ENCODE measurements around the gene EIF2B2.

Gene EIF2B2

DNA sequence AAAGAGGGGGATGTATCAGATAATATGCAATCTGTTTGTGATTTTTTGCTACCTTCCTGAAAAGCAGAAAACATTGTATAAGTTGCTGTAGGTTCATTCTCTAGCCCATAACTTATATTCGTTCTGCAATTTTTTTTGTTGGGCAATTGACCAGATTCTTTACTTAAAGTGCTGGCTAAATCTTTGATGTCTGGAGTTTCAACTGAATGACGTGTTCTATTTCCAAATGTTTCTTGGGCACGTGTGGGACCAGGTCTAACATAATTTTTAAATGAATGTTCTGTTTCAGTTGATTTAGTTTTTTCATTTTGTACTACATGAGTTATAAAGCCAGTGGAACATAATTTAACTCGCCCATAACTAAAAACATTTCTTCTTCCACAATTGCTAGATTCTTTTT lies 44.8 kb downstream of the EIF2B2 start:
- TF ChIP-seq LEF1 (IDR thresholded peaks at IDR 0.05; ENCODE audit: borderline replicate concordance), result no peak
- TF ChIP-seq, protein P1, sequence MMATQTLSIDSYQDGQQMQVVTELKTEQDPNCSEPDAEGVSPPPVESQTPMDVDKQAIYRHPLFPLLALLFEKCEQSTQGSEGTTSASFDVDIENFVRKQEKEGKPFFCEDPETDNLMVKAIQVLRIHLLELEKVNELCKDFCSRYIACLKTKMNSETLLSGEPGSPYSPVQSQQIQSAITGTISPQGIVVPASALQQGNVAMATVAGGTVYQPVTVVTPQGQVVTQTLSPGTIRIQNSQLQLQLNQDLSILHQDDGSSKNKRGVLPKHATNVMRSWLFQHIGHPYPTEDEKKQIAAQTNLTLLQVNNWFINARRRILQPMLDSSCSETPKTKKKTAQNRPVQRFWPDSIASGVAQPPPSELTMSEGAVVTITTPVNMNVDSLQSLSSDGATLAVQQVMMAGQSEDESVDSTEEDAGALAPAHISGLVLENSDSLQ (IDR thresholded peaks at IDR 0.05), result no peak
- no peak for TF ChIP-seq NFRKB (IDR thresholded peaks at IDR 0.05)
- no peak for TF ChIP-seq FOXM1 (IDR thresholded peaks at IDR 0.05; ENCODE audit: borderline replicate concordance)
- no peak for TF ChIP-seq CTBP1 (IDR thresholded peaks at IDR 0.05; ENCODE audit: borderline replicate concordance)
- no peak for TF ChIP-seq L3MBTL2 (conservative IDR thresholded peaks at IDR 0.05)
- TF ChIP-seq SP1 (IDR thresholded peaks at IDR 0.05), result no peak
- TF ChIP-seq FOXK2 (IDR thresholded peaks at IDR 0.05), result no peak
- TF ChIP-seq ARNT (IDR thresholded peaks at IDR 0.05), result no peak
- TF ChIP-seq SUZ12 (IDR thresholded peaks at IDR 0.05), result no peak
- POLR2A ChIA-PET, result interaction anchor here (3.7 kb wide), 1 partner anchor 16 kb away, joined by 14 read pairs; the partner anchor contains the start of gene ACYP1
- DNase-seq (ENCODE audit: extremely low spot score), result no peak
- CTCF ChIA-PET, result no interaction called here

DNA sequence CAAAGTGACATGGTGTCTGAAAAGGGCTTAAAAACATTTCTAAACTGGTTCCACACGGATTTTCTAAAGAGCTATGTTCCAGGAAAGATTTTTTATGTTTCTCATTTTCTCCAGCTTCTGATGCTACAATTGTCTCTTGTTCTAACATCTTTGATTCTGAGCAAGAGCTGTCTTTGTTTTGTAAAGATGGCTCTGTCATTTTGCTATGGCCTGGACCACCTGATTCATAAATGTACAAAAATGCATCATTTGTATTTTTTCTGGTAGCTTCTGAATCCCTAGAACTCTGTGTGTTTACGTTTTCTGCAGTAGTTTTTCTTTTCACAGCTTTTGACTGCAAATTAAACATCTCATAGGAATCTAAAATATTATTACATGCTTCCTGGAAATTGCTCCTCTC lies 45.4 kb downstream of the EIF2B2 start:
- ChIA-PET POLR2A (interaction anchor here (0.7 to 3.7 kb wide), 2 partner anchors 15 to 125 kb away, joined by 3 to 14 read pairs; partner anchors contain the start of genes ACYP1 and RPS6KL1), CTCF (no interaction called here)
- TF ChIP-seq FOXK2 (IDR thresholded peaks at IDR 0.05) (no peak), LEF1 (IDR thresholded peaks at IDR 0.05; ENCODE audit: borderline replicate concordance) (no peak), SUZ12 (IDR thresholded peaks at IDR 0.05) (no peak), HDGF (IDR thresholded peaks at IDR 0.05; ENCODE audit: borderline replicate concordance) (no peak), SP1 (IDR thresholded peaks at IDR 0.05) (no peak), BHLHE40 (IDR thresholded peaks at IDR 0.05; ENCODE audit: borderline replicate concordance) (no peak), NFRKB (IDR thresholded peaks at IDR 0.05) (no peak), CTBP1 (IDR thresholded peaks at IDR 0.05; ENCODE audit: borderline replicate concordance) (no peak), ZNF384 (IDR thresholded peaks at IDR 0.05) (no peak), FOXM1 (IDR thresholded peaks at IDR 0.05; ENCODE audit: borderline replicate concordance) (no peak), L3MBTL2 (conservative IDR thresholded peaks at IDR 0.05) (no peak), TARDBP (IDR thresholded peaks at IDR 0.05) (no peak), FOXA1 (IDR thresholded peaks at IDR 0.05) (no peak), ELF4 (IDR thresholded peaks at IDR 0.05) (no peak), ARNT (IDR thresholded peaks at IDR 0.05) (no peak)
- TF ChIP-seq, protein P1 (IDR thresholded peaks at IDR 0.05), result no peak
- no peak for DNase-seq (ENCODE audit: extremely low spot score)

DNA sequence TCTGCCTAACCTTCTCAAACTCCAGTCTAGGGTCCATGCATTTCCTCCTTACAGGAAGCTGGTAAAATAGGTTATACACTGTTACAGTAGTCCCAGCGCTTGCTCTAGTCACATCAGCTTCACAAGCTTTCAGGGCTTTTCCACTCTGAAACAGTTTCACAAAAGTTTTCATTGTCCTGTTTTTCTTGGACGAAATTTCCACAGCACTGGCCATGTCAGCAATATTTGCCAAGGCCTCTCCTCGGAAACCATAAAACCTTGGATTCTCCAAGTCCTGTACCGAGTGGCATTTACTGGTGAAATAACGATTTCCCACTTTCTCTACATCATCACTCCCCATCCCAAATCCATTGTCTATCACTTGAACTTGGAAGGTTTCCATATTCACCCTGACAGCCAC lies 46.4 kb downstream of the EIF2B2 start:
- TF ChIP-seq FOXM1 (IDR thresholded peaks at IDR 0.05; ENCODE audit: borderline replicate concordance), result no peak
- no peak for TF ChIP-seq BHLHE40 (IDR thresholded peaks at IDR 0.05; ENCODE audit: borderline replicate concordance)
- TF ChIP-seq LEF1 (IDR thresholded peaks at IDR 0.05; ENCODE audit: borderline replicate concordance), result no peak
- no peak for TF ChIP-seq L3MBTL2 (conservative IDR thresholded peaks at IDR 0.05)
- TF ChIP-seq ELF4 (IDR thresholded peaks at IDR 0.05), result no peak
- TF ChIP-seq FOXK2 (IDR thresholded peaks at IDR 0.05), result no peak
- no peak for TF ChIP-seq FOXA1 (IDR thresholded peaks at IDR 0.05)
- no peak for TF ChIP-seq ARNT (IDR thresholded peaks at IDR 0.05)
- TF ChIP-seq SP1 (IDR thresholded peaks at IDR 0.05), result no peak
- no peak for TF ChIP-seq NFRKB (IDR thresholded peaks at IDR 0.05)
- no peak for TF ChIP-seq ZNF384 (IDR thresholded peaks at IDR 0.05)
- TF ChIP-seq CTBP1 (IDR thresholded peaks at IDR 0.05; ENCODE audit: borderline replicate concordance), result no peak
- TF ChIP-seq, protein P1 (IDR thresholded peaks at IDR 0.05), result no peak
- TF ChIP-seq TARDBP (IDR thresholded peaks at IDR 0.05), result no peak
- TF ChIP-seq HDGF (IDR thresholded peaks at IDR 0.05; ENCODE audit: borderline replicate concordance), result no peak
- TF ChIP-seq SUZ12 (IDR thresholded peaks at IDR 0.05), result no peak
- POLR2A ChIA-PET, result interaction anchor here (3.7 kb wide), 1 partner anchor 14 kb away, joined by 14 read pairs; the partner anchor contains the start of gene ACYP1
- no peak for DNase-seq (ENCODE audit: extremely low spot score)
- CTCF ChIA-PET, result no interaction called here

DNA sequence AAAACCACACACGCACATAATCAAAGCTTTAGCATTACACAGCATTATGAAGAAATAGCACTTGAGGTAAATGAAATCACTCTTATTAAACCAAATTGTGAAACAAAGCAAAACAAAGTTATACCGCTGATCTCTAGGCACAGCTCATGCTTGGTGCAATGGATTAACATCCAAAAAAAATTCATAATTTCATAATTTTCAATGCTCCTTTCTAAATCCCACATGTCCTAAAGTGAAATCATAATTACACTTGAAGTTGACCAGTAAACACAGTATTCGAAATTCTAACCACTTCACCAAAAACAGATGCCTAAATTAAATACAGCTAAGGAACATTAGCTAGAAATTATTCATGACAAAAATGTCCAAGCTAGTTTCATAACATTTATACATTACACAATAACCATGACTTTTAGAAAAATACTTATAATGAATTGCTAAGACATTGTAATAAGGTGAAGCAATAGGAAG lies 47.0 kb downstream of the EIF2B2 start:
- ChIA-PET CTCF (no interaction called here), POLR2A (interaction anchor here (3.7 kb wide), 1 partner anchor 14 kb away, joined by 14 read pairs; the partner anchor contains the start of gene ACYP1)
- DNase-seq (ENCODE audit: extremely low spot score), result no peak
- TF ChIP-seq NFRKB (IDR thresholded peaks at IDR 0.05) (no peak), HDGF (IDR thresholded peaks at IDR 0.05; ENCODE audit: borderline replicate concordance) (no peak), FOXM1 (IDR thresholded peaks at IDR 0.05; ENCODE audit: borderline replicate concordance) (no peak), SUZ12 (IDR thresholded peaks at IDR 0.05) (no peak), BHLHE40 (IDR thresholded peaks at IDR 0.05; ENCODE audit: borderline replicate concordance) (no peak), FOXK2 (IDR thresholded peaks at IDR 0.05) (no peak), CTBP1 (IDR thresholded peaks at IDR 0.05; ENCODE audit: borderline replicate concordance) (no peak), ZNF384 (IDR thresholded peaks at IDR 0.05) (no peak), TARDBP (IDR thresholded peaks at IDR 0.05) (no peak), ARNT (IDR thresholded peaks at IDR 0.05) (no peak), L3MBTL2 (conservative IDR thresholded peaks at IDR 0.05) (no peak), ELF4 (IDR thresholded peaks at IDR 0.05) (no peak), SP1 (IDR thresholded peaks at IDR 0.05) (no peak), LEF1 (IDR thresholded peaks at IDR 0.05; ENCODE audit: borderline replicate concordance) (no peak), FOXA1 (IDR thresholded peaks at IDR 0.05) (no peak)
- TF ChIP-seq, protein P1 (IDR thresholded peaks at IDR 0.05), result no peak

DNA sequence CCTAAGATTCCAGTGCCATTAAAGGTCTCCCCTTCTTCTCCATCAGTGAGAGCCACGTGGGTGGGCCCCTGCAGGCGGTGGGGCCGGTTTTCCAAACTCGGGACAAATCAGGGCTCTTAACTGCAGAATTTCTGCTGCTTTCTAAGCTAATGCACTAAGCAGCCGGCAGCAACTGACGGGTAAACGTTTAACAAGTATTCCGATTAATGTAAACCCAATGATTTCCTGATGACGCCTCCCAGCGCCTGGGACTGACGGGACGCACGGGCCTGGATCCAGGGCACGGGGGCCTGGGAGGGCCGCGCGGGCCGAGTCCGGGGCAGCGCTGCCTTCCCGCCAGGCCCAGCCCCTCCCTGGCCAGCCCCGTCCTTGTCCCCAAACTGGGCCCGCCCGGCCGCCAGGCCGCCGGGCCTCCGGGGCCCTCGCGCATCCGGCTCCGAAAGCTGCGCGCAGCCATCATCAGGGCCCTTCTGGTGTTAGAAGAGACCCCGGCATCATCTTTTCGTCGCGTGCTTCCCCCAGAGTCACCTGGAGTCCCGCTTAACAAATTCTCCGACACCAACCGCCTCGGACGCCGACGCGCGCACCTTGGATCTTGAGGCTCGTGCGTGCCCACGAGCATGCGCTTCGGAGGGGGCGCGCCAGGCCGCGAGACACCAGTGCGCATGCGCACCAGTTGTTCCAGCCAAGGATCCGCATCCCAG lies 48.3 kb downstream of the EIF2B2 start, which contains the start of gene MLH3:
Gene MLH3, minus strand, starts transcription at position 616 of the 704 bp plus-strand sequence. CDS start 1,812 bp downstream, outside the sequence.
- POLR2A ChIA-PET, result interaction anchor here (3.7 kb wide), 1 partner anchor 13 kb away, joined by 14 read pairs; the partner anchor contains the start of gene ACYP1
- DNase-seq (ENCODE audit: extremely low spot score), result no peak
- no peak for TF ChIP-seq SP1 (IDR thresholded peaks at IDR 0.05)
- TF ChIP-seq HDGF (IDR thresholded peaks at IDR 0.05; ENCODE audit: borderline replicate concordance), result no peak
- no peak for TF ChIP-seq CTBP1 (IDR thresholded peaks at IDR 0.05; ENCODE audit: borderline replicate concordance)
- TF ChIP-seq BHLHE40 (IDR thresholded peaks at IDR 0.05; ENCODE audit: borderline replicate concordance), result no peak
- TF ChIP-seq ARNT (IDR thresholded peaks at IDR 0.05), result no peak
- no peak for TF ChIP-seq FOXA1 (IDR thresholded peaks at IDR 0.05)
- TF ChIP-seq, protein P1 (IDR thresholded peaks at IDR 0.05), result no peak
- TF ChIP-seq ZNF384 (IDR thresholded peaks at IDR 0.05), result no peak
- TF ChIP-seq ELF4 (IDR thresholded peaks at IDR 0.05), result no peak
- no peak for TF ChIP-seq SUZ12 (IDR thresholded peaks at IDR 0.05)
- TF ChIP-seq NFRKB (IDR thresholded peaks at IDR 0.05), result no peak
- TF ChIP-seq LEF1 (IDR thresholded peaks at IDR 0.05; ENCODE audit: borderline replicate concordance), result no peak
- no peak for TF ChIP-seq L3MBTL2 (conservative IDR thresholded peaks at IDR 0.05)
- TF ChIP-seq TARDBP (IDR thresholded peaks at IDR 0.05), result no peak
- TF ChIP-seq FOXK2 (IDR thresholded peaks at IDR 0.05), result no peak
- TF ChIP-seq FOXM1 (IDR thresholded peaks at IDR 0.05; ENCODE audit: borderline replicate concordance), result no peak
- CTCF ChIA-PET, result interaction anchor here (0.6 kb wide), 1 partner anchor 293 kb away, joined by 8 read pairs; no protein-coding TSS in a partner anchor
